HG03558 (cell line): ENCODE results near the gene FBXO44.

Experiments used
- ATAC-seq: cut with Tn5 transposase; IDR thresholded peaks from one replicate; pipeline ENCODE4 v1.9.1; 2021; ENCODE audit warnings: moderate number of reproducible peaks; ENCODE audit not compliant: unreplicated experiment; ENCODE audit errors: extremely low read depth

FBXO44 gene

GRCh38 chr1:11682799-11683198 lies 28.1 kb downstream of the FBXO44 start:
- ATAC-seq, result no peak

DNA sequence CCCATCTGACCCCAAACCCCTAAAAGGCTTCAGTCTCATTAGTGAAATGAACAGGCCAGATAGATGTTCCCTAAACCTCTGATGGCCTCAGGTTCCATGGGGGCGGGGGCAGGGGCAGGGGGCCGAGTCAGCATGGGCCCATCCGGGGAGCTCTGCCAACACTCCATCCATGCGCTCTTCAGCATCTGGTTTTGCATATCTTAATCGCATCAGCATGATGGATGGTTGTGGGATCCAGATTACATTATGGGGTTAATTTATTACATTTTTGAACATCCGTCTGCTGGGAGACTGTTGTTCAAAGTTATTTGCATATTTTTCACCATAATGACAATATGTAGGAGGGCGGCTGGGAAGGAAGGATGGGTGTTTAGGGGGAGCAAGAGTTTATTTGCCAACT lies 29.4 kb downstream of the FBXO44 start:
- ATAC-seq, result no peak

GRCh38 chr1:11685210-11685752 lies 30.6 kb downstream of the FBXO44 start:
- ATAC-seq, result no peak

GRCh38 chr1:11688506-11688905 lies 33.8 kb downstream of the FBXO44 start:
- no peak for ATAC-seq

DNA sequence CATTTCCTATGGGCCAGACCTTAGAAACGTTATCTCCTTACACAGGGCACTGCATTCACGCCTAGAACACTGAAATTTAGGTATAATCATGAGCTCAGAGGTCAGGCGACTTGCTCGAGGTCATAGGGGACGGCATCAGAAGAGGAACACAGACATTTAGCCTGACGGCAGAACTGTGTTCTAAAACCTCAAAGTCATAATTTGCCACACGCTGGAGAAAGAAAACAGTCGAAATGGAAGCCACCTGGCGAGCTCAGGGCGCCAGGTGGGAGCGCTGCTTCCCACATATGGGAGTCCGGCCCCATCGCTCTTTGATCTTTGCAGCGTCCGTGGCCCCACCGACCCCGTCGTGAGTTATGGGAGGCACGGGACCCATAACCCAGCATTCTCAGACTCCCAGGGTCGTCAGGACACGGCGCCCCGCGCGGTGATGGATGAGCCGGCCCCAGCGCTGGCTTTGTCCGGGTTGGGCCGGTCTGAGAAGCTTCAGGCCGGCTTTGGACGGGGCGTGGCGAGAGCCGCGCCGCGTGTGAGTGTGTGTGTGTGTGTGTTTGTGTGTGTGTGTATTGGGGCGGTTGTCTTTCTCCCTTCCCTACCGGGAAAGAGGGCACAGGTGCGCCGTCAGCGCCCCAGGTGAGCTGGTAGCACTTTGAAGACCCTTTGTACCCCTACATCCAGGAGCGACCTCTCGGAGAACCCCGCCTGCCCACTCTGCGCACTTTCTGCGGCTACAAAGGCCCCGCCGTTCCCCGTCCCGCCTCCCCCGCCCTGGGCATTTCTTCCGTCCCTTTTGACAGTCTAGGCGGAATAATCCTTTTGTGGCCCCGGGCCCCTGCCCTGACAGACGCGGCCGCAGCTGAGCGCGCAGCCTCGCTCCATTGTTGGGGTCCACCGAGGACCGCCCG lies 36.0 kb downstream of the FBXO44 start:
- ATAC-seq, result no peak

DNA sequence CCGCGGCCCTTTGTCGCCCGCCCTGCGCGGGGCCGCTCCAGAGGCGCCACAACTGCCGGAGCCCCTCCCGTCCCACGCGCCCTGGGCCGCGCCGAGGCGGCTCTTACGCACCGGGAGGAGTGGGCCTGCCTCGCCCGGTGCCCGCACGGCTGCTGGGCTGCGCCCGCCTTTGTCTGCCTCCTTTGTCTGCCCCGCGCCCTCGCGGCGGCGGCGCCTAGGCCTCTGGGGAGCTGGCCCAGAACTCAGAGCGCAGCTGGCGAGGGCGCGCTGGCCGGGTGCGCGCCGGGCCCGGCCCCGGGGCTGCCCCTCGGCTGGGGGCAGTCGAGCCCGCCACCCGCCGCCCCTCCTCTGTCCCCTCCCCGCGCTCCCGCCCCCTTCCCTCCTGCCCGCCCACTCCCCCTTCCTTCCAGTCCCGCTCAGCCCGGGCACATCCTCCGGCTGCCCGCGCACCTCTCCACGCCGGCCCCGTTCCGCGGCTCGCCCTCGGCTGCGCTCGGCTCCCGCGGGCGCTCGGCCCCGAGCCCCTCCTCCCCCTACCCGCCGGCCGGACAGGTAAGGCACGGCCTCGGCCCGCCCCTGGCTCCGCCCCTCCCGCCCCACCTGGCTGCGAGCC lies 36.7 kb downstream of the FBXO44 start, which contains the start of gene DRAXIN:
Gene DRAXIN (plus strand): TSS at position 409 of the 613 bp plus-strand sequence. CDS start 14,549 bp downstream, outside the sequence.
- no peak for ATAC-seq

GRCh38 chr1:11691928-11692711 lies 37.4 kb downstream of the FBXO44 start:
- no peak for ATAC-seq

- ATAC-seq, result no peak
Measured at GRCh38 chr1:11693024-11693590, 38.4 kb downstream of the FBXO44 start.

DNA sequence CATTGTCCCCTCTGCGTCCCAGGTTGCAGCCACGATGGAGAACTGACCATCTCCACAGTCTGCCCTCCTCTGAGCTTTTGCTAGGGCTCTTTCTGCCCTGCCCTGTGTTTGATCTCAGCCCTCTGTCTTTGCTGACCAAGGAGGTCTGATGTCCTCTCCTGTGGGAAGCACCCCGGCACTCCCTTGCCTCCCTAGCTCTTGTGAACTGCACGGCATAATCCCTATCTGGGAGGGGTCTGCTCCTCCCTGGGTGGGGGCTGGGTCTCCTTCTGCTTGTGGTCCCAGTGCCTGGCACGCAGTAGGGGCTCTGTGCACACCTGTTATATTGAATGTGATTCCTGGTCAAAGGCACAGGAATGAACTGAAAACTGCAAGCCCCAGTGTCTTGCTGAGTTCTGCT lies 39.2 kb downstream of the FBXO44 start:
- no peak for ATAC-seq

- ATAC-seq, result no peak
Measured at GRCh38 chr1:11695861-11696260, 41.2 kb downstream of the FBXO44 start.

DNA sequence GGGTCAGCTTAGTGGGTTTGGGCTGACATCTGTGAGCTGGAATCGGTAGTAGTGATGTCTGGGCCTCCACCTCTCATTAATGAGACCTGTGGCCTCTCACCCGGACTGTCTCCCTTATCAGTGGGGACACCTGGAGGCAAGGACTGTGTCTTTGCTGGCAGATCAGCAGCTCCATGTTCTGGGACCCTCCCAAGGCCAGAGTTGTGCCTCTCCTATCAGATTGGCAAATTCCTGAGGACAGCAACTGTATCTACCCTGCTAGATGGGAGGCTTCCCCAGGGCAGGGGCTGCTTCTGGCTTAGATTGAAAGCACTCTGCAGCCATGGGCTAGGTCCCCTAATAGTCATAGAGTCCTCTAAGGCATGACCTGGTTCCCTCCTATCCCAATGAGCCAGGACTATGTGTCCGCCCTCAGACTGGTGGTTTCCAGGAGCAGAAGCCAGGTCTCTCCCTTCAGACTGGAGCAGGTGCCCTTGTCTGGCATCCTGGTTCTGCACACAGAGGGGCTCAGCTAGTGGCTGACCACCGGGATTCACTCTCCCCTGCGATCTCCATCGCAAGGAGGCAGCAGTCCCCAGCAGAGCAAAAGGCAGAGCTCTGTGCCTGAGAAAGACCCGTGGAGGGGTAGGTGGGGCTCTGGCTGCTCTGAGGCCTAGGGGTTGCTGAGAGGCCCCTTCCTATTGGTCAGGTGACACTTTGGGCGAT lies 42.7 kb downstream of the FBXO44 start:
- no peak for ATAC-seq

DNA sequence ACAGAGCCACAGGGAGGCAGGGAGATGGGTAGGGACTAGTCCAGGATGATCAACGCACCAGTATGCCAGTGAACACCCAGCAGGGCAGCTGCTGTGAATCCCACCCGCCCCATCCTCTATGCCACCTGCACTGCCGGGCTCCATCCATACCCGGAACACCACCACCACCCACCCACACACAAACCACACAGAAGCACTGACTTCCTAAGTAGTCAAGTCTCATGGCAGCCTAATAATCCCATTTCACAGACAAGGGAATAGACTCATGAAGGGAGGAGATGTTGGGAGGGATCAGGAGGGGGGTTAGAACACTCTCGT lies 43.2 kb downstream of the FBXO44 start:
- no peak for ATAC-seq

GRCh38 chr1:11700601-11701467 lies 46.2 kb downstream of the FBXO44 start:
- ATAC-seq, result no peak

DNA sequence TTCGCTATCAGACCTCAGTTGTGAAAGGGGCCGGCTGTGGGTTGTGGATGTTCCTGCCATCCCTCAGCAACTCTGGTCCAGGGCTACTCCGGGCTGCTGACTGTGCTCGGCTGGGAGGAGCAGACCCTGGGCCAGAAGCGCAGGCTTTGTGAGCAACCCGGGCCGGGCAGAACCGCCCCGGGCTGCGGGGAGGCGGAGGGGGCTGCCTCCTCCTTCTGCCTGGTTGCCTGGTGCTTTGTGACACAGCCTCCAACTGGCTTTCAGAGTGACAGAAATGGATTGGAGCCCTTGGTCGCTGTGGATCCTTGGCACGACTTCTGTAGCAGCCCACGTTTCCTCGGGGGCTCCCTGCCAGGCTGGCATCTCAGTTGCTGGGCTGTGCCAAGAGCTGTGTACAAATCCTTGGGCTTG lies 46.9 kb downstream of the FBXO44 start:
- ATAC-seq, result no peak

DNA sequence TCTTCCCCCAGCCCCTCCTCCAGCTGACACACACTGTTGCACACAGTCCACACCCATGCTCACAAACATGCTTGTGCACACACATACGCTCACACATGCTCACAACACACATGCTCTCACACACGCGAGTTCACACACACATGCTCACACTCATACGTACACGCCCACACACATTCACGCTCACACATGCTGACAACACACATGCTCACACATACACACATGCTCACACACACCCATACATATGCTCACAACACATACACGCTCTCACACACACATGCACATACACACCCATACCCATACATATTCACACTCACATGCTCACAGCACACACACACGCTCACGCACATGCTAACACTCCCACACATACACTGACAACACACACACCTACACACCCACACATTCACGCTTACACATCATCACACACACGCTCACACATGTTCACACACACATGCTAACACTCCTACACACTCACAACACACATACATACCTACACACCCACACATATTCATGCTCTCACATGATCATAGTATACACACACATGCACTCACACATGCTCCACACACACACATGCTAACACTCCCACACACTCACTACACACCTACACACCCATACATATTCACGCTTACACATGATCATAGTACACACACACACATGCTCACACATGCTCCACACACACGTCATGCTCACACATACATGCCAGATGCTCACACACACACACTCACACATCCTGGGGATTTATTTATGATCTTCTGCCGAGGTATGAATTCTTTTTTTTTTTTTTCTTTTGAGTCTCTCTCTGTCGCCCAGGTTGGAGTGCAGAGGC lies 47.5 kb downstream of the FBXO44 start:
- no peak for ATAC-seq

DNA sequence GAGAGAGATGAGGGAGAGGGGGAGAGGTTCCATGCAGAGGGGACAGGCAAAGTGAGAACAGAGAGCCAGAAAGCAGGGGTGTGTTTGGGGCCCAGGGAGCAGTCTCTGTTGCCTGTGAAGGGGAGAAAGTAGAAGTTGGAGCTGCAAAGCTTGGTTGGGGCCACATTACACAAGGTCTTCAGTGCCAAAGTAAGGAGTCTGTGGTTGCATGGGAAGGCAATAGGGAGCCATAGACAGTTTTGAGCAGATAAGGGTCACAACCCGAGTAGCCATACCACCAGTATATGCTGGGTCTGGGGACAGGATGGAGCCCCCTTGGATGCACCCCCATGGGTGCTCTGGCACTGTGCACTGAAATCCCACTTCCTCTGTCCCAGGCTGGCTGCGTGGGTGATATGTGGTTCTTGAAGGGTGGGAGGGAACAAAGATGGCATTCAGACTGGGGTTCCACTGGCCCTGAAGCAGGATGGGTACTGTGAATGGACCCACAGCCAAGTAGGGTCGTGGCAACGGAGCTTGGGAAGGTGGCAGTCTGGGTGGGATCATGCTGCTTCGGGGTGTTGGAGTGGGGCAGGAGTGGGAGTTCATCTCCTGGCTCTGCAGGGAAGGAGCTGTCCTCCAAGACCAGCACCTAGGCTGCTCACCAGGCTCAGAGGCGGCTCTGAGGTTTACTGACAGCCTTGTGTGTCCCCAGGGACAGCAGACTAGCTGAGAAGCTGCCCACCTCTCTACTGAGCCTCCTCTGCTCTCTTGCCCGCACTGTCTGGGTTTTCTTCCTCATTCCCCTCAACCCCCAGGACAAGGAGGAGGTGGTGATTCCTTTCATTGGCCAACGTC lies 48.9 kb downstream of the FBXO44 start:
- ATAC-seq, result no peak

DNA sequence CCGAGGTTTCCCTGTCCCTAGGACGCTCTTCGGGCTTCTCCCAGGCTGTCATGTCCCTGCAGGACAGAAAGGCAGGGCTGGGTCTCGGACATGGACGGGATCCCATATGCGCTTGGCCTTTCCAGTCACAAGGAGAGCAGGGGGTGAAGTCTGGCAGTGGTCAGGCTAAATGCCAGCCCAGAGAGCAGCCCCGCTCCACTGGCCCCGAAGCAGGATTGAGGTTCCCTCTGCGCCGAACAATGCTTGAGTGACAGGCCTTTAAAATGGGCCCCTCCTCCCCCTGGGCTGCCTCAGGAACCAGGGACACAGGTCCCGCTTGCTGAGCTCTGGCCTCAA lies 49.5 kb downstream of the FBXO44 start:
- no peak for ATAC-seq
